Epithelial cell of prostate (primary cell): Measurements from ENCODE around the gene TMEM9B.
"Not testable (repeated sequence)": the region's sequence is repeated elsewhere in the genome, so short reads cannot be mapped to it uniquely, and the experiment has no call there.

Source experiments
- DNase-seq: peaks from one replicate; pipeline ENCODE4 v3.0.0-alpha.2; 2011; ENCODE audit warnings: low read depth, low spot score
- H3K27ac ChIP-seq: fragments of 450-650 bp; 2 replicates; pipeline ENCODE4 v1.5.1; 2017; ENCODE audit warnings: mild to moderate bottlenecking

Gene TMEM9B

GRCh38 chr11:8979365-8979764 is 15.1 kb upstream of the TMEM9B start:
- DNase-seq, H3K27ac ChIP-seq: not testable (repeated sequence)

GRCh38 chr11:8973121-8973520 is 8.9 kb upstream of the TMEM9B start:
- H3K27ac ChIP-seq: no peak overlapping the region
- no peak for DNase-seq

- H3K27ac ChIP-seq: no peak overlapping the region
- DNase-seq: no peak
Measured at GRCh38 chr11:8971924-8972316, 7.7 kb upstream of the TMEM9B start.

GRCh38 chr11:8971196-8971923 is 7.1 kb upstream of the TMEM9B start:
- DNase-seq: no peak
- H3K27ac ChIP-seq: no peak overlapping the region

GRCh38 chr11:8967184-8967583 is 2.9 kb upstream of the TMEM9B start:
- DNase-seq: no peak
- H3K27ac ChIP-seq: no peak overlapping the region

- peak; percentile 37 for DNase-seq
- peak overlapping the region; percentile 88 for H3K27ac ChIP-seq
Measured at GRCh38 chr11:8963569-8964323, 496 bp downstream of the TMEM9B start.

GRCh38 chr11:8962841-8963240 is 1.4 kb downstream of the TMEM9B start:
- H3K27ac ChIP-seq: peak overlapping the region; percentile 88
- no peak for DNase-seq

GRCh38 chr11:8961401-8961800 is 2.8 kb downstream of the TMEM9B start:
- no peak overlapping the region for H3K27ac ChIP-seq
- DNase-seq: no peak

GRCh38 chr11:8959546-8960166 is 4.6 kb downstream of the TMEM9B start:
- H3K27ac ChIP-seq: no peak overlapping the region
- DNase-seq: peak; percentile 31

GRCh38 chr11:8956860-8957259 is 7.4 kb downstream of the TMEM9B start:
- DNase-seq: no peak

GRCh38 chr11:8948886-8949285 is 15.4 kb downstream of the TMEM9B start:
- no peak for DNase-seq
- no peak overlapping the region for H3K27ac ChIP-seq

More at GRCh38 chr11:8956860-8957259, 7.4 kb downstream of the TMEM9B start:
- no peak overlapping the region for H3K27ac ChIP-seq

GRCh38 chr11:8947230-8947943 is 16.9 kb downstream of the TMEM9B start:
- no peak overlapping the region for H3K27ac ChIP-seq
- no peak for DNase-seq

- no peak within 1 kb of the TSS for H3K27ac ChIP-seq
- DNase-seq: no peak
Measured at GRCh38 chr11:8942518-8943066, 21.6 kb downstream of the TMEM9B start, which contains the start of gene ASCL3. Gene ASCL3, minus strand, starts transcription at chr11:8943016. Its CDS starts 4,855 bp downstream, at chr11:8938161.

- H3K27ac ChIP-seq: no peak overlapping the region
- no peak for DNase-seq
Measured at GRCh38 chr11:8941341-8942103, 22.7 kb downstream of the TMEM9B start.

GRCh38 chr11:8937659-8938058 is 26.6 kb downstream of the TMEM9B start:
- no peak for DNase-seq

GRCh38 chr11:8937159-8937558 is 27.1 kb downstream of the TMEM9B start:
- no peak overlapping the region for H3K27ac ChIP-seq
- no peak for DNase-seq

More at GRCh38 chr11:8937659-8938058, 26.6 kb downstream of the TMEM9B start:
- no peak overlapping the region for H3K27ac ChIP-seq

- H3K27ac ChIP-seq, DNase-seq: not testable (repeated sequence)
Measured at GRCh38 chr11:8935789-8936188, 28.5 kb downstream of the TMEM9B start.

- DNase-seq: no peak
- peak overlapping the region; percentile 40 for H3K27ac ChIP-seq
Measured at GRCh38 chr11:8934742-8935488, 29.3 kb downstream of the TMEM9B start.

GRCh38 chr11:8933931-8934330 is 30.3 kb downstream of the TMEM9B start:
- no peak for DNase-seq
- no peak overlapping the region for H3K27ac ChIP-seq
